ENCODE results near the gene HBD. TPM values are rescaled to one million over a fixed set of nuclear protein-coding genes. Genes with fewer than 3 reads are reported as not detected.

HBD gene
- polyA plus RNA-seq, 2 of the 4 experiments (the other 2 are of a cell fraction) = not detected

- 87% methylated on average over 5 of the region's 5 CpGs for WGBS (ENCODE audit: missing lambda C conversion rate)
Measured at GRCh38 chr11:5274395-5274794, 40.1 kb upstream of the HBD start.

GRCh38 chr11:5272395-5273017, 38.2 kb upstream of the HBD start:
- FAIRE-seq (no peak), DNase-seq (ENCODE audit: low read depth in 1 of 2, low spot score in 1 of 2) (no peak), ATAC-seq (no peak)
- POLR2A ChIA-PET = no interaction called here
- TF ChIP-seq PHF8 (IDR thresholded peaks at IDR 0.05; ENCODE audit: borderline replicate concordance, low read depth) (no peak), CEBPB (IDR thresholded peaks at IDR 0.05) (no peak), HEYL (CRISPR knock-in tag; IDR thresholded peaks at IDR 0.05) (no peak), HOXB13 (CRISPR knock-in tag; IDR thresholded peaks at IDR 0.05; ENCODE audit: low read depth) (no peak), HOXB5 (CRISPR knock-in tag; IDR thresholded peaks at IDR 0.05) (no peak), MYC (IDR thresholded peaks at IDR 0.05; ENCODE audit: borderline replicate concordance, low read length) (no peak), E2F6 (IDR thresholded peaks at IDR 0.05; ENCODE audit: borderline replicate concordance, low read depth) (no peak), EHMT2 (IDR thresholded peaks at IDR 0.05; ENCODE audit: low read depth) (no peak), JUN (IDR thresholded peaks at IDR 0.05) (no peak), SREBF2 (IDR thresholded peaks at IDR 0.05) (no peak), POLR2AphosphoS2 (conservative IDR thresholded peaks at IDR 0.05; ENCODE audit: low read length) (no peak), RNF2 (IDR thresholded peaks at IDR 0.05; ENCODE audit: borderline replicate concordance, low read depth) (no peak), ZNF302 (CRISPR knock-in tag; IDR thresholded peaks at IDR 0.05) (no peak), MAZ (IDR thresholded peaks at IDR 0.05; ENCODE audit: borderline replicate concordance, low read depth, low read length) (no peak), NFE2L2 (conservative IDR thresholded peaks at IDR 0.05; ENCODE audit: low read length) (no peak), NR3C1 (IDR thresholded peaks at IDR 0.05) (no peak), CBX2 (IDR thresholded peaks at IDR 0.05; ENCODE audit: borderline replicate concordance, low read depth) (no peak), MAFK (IDR thresholded peaks at IDR 0.05; ENCODE audit: partially characterized antibody) (no peak), SMC3 (IDR thresholded peaks at IDR 0.05) (no peak), KDM5A (IDR thresholded peaks at IDR 0.05) (no peak)
- Histone ChIP-seq H3K4me1 (no peaks in the 10 kb centered on the region), H3K27ac (no peak overlapping the region), H3K4me3 (no peak overlapping the region), H3K9me3 (no peaks in the 10 kb centered on the region), H3K4me2 (no peak overlapping the region)
- 67% methylated on average over 4 of the region's 4 CpGs for WGBS (ENCODE audit: missing lambda C conversion rate)
- CTCF ChIA-PET = no interaction called here

More at GRCh38 chr11:5274395-5274794, 40.1 kb upstream of the HBD start:
- no peak for TF ChIP-seq CEBPB (IDR thresholded peaks at IDR 0.05)
- ATAC-seq (no peak), FAIRE-seq (no peak), DNase-seq (ENCODE audit: low read depth in 1 of 2, low spot score in 1 of 2) (no peak)
- Histone ChIP-seq H3K9me3 (no peaks in the 10 kb centered on the region), H3K4me2 (no peak overlapping the region), H3K27ac (no peak overlapping the region), H3K4me3 (no peak overlapping the region), H3K4me1 (no peaks in the 10 kb centered on the region)
- CTCF ChIA-PET = no interaction called here
- POLR2A ChIA-PET = no interaction called here

- POLR2A ChIA-PET = no interaction called here
- Histone ChIP-seq H3K9me3 (no peaks in the 10 kb centered on the region), H3K27ac (no peak within 1 kb of the TSS), H3K4me1 (no peaks in the 10 kb centered on the region), H3K4me2 (no peak within 1 kb of the TSS), H3K4me3 (no peak within 1 kb of the TSS)
- no peak for DNase-seq (ENCODE audit: low read depth in 1 of 2, low spot score in 1 of 2)
- no peak for ATAC-seq
- FAIRE-seq = no peak
- CTCF ChIA-PET = interaction anchor here (1.7 kb wide), 1 partner anchor 10 kb away, joined by 5 read pairs; no protein-coding TSS in a partner anchor
- TF ChIP-seq CEBPB (IDR thresholded peaks at IDR 0.05) (no peak), JUNB (IDR thresholded peaks at IDR 0.05) (no peak), USF2 (IDR thresholded peaks at IDR 0.05) (no peak), TFCP2L1 (CRISPR knock-in tag; IDR thresholded peaks at IDR 0.05) (no peak), HDAC2 (IDR thresholded peaks at IDR 0.05) (no peak)
- WGBS (ENCODE audit: missing lambda C conversion rate) = 64% methylated on average over 4 of the region's 4 CpGs
Measured at GRCh38 chr11:5269715-5270147, 35.4 kb upstream of the HBD start, which contains the start of gene HBE1. TSS of gene HBE1 (minus strand) at chr11:5269945. CDS start at chr11:5269890, 55 bp downstream.

Measured in A549 (cell line).